Omental fat pad (tissue), 4 donors: ENCODE measurements around the gene TENT5A. TPM values are rescaled to one million over a fixed set of nuclear protein-coding genes. Genes with fewer than 3 reads are reported as not detected.

Source experiments
- ATAC-seq: fragments of 150-250 bp; one replicate; pipeline ENCODE4 v1.9.1; 2016; ENCODE audit warnings: mild to moderate bottlenecking, moderate library complexity; ENCODE audit not compliant: low FRiP score
- DNase-seq: peaks from one replicate; pipeline ENCODE4 v3.0.0-alpha.2; 2019; ENCODE audit warnings: low spot score
- CTCF ChIP-seq, 3 donors: fragments of 450-650 bp; IDR thresholded peaks; one replicate each; pipeline ENCODE4 v1.5.1; 2016 to 2017; ENCODE audit warnings: antibody characterized with exemption in 3 of 3, mild to moderate bottlenecking in 3 of 3, moderate library complexity in 2 of 3
- total RNA-seq, 4 donors: library from RNA; depleted of rRNA; stranded (reverse); fragments of >200 nt; gene quantifications; one replicate each; pipeline ENCODE4 v1.1.0, GENCODE V29; 2016

Gene TENT5A
- total RNA-seq, 4 donors from 2014 or later = 15.1 to 33.9 (median 20.8) TPM

DNA sequence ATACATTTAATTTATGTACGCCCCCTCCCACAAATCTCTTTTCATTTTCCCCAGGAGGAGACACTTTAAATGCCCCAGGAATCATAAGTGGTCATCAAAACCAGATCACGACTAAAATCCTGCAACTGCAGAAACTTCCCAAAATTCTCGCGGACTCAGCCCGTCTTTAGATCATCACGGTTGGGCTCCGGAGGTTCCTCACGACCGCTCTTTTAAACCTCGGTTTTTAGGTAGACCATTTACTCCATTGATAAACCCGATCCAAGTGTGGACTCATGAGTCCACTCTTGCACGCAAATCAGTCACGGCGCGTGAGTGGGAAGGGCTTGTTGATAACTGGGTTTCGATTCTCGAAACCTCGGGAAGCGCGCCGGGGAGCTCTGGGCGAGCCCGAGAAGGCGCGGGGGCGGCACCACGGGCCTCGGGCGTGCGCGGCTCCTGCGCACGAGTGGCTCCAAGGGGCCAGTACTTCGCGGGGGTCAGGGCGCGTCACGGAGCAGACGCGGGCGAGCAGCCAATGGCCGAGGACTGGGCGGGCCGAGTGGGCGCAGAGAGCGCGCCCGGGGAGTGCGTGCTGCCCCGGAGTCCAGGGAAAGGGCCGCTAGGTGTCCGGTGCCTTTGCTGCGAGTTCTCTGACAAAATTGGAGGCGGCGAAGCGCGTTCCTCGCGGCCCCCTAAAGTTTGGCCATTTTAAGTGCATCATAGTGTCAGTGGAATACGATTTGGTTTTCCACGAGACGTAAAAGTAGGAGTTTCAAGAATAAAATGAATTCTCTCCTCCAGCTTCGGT lies 635 bp upstream of the TENT5A start:
- DNase-seq (peak; percentile 79), ATAC-seq (peak; percentile 91)
- no peak for TF ChIP-seq CTCF (IDR thresholded peaks at IDR 0.05)

DNA sequence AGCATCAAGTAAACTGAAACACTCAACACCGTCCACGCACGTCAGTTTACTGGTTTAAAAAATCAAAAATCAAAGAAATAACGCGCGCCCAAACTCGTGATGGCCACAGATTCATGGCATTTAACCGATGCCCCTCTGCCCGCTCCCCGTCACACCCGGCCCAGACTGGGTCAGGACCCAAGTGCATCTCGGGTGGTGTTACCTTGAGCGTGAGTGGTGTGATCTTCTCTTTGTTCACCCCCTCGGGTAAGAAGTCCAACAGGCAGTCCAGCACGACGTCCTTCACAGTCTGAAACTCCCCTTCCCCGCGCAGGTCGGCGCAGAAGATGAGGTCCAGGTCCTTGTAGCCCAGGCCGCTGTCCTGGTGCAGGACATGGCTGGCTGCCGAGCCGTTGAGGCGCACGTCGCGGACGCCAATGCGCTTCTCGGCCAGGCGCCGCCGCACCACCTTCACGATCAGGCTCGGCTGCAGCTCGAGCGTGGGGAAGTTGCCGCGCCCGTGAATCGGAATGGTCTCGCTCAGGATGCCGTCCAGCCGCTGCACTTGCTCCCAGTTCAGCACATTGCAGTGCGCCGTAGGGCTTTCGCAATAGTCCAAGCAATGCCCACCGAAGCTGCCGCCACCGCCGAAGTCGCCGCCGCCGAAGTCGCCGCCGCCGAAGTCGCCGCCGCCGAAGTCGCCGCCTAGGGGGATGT lies 945 bp downstream of the TENT5A start:
- ATAC-seq (no peak), DNase-seq (no peak)
- TF ChIP-seq CTCF (IDR thresholded peaks at IDR 0.05) = no peak

GRCh38 chr6:81750681-81751387 lies 1.6 kb downstream of the TENT5A start:
- no peak for TF ChIP-seq CTCF (IDR thresholded peaks at IDR 0.05)
- DNase-seq (no peak), ATAC-seq (no peak)

GRCh38 chr6:81750200-81750599 lies 2.3 kb downstream of the TENT5A start:
- ATAC-seq = no peak
- no peak for DNase-seq
- TF ChIP-seq CTCF (IDR thresholded peaks at IDR 0.05) = no peak

GRCh38 chr6:81749707-81750106 lies 2.8 kb downstream of the TENT5A start:
- ATAC-seq (no peak), DNase-seq (no peak)
- TF ChIP-seq CTCF (IDR thresholded peaks at IDR 0.05) = no peak

DNA sequence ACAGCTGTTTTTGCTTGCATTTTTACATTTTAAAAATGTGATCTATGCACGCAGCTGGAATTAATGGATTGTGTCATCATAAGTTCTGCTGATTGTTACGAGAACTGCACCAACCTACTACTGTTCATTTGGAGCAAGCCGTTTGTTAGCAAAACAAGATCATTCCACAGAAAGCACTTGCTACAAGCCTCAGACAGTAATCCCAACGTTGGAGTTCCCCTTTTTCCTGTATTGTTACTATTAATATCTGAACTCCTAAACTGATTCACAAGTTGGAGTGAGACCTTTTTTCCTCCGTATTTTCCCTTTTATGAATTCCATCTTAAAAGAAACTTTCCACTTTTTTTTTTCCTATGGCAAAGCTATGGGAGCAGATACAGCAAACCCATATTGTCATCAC lies 3.5 kb downstream of the TENT5A start:
- no peak for TF ChIP-seq CTCF (IDR thresholded peaks at IDR 0.05)
- DNase-seq (no peak), ATAC-seq (no peak)
